HG02763 (cell line): ENCODE results near the gene OST4.
"Not testable (repeated sequence)": the region's sequence is repeated elsewhere in the genome, so short reads cannot be mapped to it uniquely, and the experiment has no call there.

Experiments
- ATAC-seq: cut with Tn5 transposase; IDR thresholded peaks from one replicate; pipeline ENCODE4 v1.9.1; 2021; ENCODE audit warnings: mild to moderate bottlenecking, moderate library complexity; ENCODE audit not compliant: unreplicated experiment

OST4 gene

GRCh38 chr2:27080140-27080469 is 8.7 kb upstream of the OST4 start:
- ATAC-seq = no peak

- ATAC-seq = no peak
Observed at GRCh38 chr2:27079233-27080139, 8.0 kb upstream of the OST4 start.

- no peak for ATAC-seq
Observed at GRCh38 chr2:27078267-27079194, 7.1 kb upstream of the OST4 start, which contains the start of gene EMILIN1. Gene EMILIN1 (plus strand): TSS chr2:27078615. CDS start chr2:27079066, 451 bp downstream.

DNA sequence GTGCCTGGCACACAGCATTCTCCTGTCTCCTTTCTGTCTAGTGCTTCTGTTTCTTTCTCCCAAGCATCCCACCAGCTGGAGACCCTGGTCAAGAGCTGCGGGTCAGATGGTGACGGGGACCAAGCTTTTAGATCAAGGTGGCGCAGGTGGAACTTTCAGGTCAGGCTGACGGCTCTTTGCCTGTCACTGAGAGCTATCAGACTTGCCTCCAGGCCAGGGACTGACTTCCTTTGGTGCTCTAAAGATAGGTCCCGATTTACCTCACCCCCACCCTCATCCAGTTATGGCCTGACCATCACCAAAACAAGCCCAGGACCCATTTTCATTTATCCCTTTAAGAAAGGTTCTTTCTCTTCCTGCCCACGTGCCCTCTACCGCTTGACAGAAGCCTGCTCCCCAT is 5.8 kb upstream of the OST4 start:
- ATAC-seq = no peak

- ATAC-seq = no peak
Observed at GRCh38 chr2:27076323-27076722, 4.9 kb upstream of the OST4 start.

- ATAC-seq = not testable (repeated sequence)
Observed at GRCh38 chr2:27075566-27075871, 4.1 kb upstream of the OST4 start.

DNA sequence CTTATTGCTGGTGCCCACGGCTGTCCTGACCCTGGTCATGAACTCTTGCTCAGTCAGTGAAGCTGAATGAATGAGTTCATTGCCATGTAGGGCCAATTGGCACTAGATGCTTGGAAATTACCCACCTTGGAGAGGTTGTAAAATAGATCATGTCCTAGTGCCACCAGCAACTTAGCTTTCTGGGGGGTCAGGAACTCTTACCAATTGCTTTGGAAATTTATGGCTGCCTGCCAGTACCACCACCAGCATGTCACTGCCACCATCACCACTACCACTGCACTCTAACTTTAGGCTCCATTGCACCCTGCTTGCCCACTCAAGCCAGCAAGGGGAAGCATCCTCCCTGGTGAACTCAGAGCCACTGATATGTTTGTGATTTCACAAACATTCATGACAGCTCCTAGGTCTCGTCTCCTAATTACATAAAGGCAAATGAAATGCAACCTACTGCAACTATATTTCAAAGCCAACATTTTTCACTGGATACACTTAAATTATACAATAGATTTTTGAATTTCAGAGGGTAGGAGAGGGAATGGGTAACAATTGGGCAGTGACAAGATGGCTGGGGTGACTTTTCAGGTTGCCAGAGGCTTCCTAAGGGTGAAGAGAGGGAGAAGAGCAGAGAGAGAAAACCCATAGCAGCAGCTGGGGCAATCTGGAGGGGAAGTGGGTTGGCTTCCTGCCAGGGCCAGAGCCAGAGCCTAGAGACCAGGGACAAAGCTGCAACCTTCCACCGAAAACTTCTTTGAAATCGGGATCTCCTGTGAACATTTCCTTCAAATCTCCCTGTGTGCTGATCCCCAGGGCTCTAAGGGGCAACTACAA is 3.5 kb upstream of the OST4 start:
- ATAC-seq = no peak

GRCh38 chr2:27073782-27074181 is 2.3 kb upstream of the OST4 start:
- no peak for ATAC-seq

DNA sequence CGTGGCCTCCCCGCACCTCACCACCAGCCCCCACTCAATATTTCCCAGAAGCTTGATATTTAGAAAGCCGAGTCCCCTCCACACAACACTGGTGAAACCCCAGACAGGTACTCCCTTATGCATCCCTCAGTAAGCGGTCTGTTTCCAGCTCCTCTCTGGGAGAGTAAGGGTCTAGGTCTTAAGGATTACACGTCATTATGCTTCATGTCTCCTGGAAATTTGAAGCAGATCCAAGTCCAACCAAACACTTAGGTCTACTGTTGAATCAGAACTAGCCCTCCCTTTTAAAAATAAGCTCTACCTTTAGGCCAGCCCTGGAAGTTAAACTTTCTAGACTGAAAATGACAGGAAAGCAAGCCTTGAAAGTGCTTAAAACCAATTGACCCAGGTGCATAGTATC is 1.5 kb upstream of the OST4 start:
- no peak for ATAC-seq

DNA sequence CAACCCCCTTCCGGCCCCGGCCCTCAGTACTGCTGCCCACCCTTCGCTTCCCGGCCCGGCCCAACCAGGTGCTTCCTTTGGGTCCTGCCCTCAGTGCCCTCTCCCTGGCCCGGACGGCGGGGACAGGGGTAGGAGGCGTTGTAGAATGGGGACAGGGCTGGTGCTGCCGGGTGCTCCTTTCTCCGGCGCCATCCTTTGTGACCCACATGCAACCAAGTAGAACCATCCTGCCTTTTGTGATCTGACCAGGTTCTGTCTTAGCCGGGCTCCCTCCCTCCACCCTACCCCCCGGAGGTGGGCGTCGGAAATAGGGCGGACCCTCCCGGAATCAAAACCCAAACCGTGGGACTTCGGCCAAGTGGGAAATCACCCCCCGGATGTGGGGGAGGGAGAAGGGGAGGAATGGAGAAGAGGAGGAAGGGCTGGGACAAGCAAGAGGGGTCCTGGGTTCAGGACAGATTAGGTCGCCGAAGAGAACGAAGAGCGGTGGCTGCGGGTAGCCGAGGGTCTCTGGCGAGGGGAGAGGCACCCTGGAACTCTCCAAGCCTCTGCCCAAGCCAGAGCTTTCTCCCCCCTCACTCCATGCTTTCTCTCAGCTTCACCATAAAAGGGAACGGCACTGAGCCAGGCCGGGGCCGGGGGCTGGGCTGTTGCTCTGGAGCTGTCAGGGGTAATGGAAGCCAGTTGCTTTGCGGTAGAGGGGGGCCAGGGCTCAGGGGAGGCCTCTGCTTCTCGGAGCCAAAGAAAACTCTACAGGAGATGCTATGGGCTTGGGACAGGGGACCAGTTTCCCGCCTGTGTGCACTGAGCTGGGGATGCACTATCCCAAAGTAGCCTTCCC is 756 bp upstream of the OST4 start:
- peak; percentile 27 for ATAC-seq

DNA sequence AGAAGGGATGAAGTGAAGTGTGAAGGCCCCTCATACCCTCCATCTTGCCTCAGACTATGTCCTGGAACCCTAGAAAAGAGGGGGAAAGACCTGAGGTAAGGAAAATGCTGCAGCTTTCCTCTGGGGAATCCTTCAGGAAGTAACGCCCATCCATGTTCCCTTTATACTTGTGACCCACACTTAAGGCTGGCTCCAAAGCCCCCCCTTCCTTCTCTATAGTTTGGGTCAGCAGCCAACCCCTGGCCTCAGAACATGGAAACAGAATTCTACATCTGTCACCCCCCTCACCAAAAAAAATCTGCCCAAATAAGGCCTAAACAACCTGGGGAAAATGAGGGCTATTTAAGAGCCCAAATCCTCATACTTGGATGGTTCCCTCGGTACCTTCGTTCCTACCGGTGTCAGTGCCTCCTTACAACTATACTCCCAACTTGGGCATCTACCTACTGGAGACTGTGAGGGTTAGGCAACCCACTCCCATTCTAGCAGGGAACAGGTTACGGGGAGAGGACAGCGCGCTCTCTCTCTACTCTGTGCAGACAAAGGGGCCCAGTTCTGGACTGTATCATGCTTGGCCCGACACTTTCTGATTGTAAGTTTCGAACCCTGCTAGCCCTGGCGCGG is 689 bp downstream of the OST4 start:
- no peak for ATAC-seq

GRCh38 chr2:27069961-27070618 is 1.4 kb downstream of the OST4 start:
- no peak for ATAC-seq

DNA sequence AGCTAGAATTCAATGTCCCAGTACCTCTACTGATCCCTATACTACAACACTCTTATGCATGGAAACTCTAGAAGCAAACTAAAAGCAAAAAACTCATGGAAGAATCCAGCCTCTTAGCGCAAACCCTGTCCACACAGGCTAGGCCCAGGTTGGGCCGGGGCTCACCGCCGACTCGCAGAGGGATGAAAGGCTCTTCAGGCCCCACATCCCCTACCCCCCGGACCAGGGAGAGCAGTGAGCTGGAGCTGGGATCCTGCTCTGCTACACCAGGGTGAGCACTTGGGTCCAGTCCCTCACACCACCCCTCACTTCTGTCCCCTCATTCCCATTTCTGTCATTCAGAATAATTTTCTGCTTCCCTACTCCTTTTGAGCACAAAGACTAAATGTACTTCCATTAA is 2.0 kb downstream of the OST4 start:
- no peak for ATAC-seq

GRCh38 chr2:27067385-27067784 is 4.1 kb downstream of the OST4 start:
- ATAC-seq = no peak

- ATAC-seq = no peak
Observed at GRCh38 chr2:27065128-27065527, 6.3 kb downstream of the OST4 start.

- no peak for ATAC-seq
Observed at GRCh38 chr2:27060323-27060722, 11.1 kb downstream of the OST4 start.

DNA sequence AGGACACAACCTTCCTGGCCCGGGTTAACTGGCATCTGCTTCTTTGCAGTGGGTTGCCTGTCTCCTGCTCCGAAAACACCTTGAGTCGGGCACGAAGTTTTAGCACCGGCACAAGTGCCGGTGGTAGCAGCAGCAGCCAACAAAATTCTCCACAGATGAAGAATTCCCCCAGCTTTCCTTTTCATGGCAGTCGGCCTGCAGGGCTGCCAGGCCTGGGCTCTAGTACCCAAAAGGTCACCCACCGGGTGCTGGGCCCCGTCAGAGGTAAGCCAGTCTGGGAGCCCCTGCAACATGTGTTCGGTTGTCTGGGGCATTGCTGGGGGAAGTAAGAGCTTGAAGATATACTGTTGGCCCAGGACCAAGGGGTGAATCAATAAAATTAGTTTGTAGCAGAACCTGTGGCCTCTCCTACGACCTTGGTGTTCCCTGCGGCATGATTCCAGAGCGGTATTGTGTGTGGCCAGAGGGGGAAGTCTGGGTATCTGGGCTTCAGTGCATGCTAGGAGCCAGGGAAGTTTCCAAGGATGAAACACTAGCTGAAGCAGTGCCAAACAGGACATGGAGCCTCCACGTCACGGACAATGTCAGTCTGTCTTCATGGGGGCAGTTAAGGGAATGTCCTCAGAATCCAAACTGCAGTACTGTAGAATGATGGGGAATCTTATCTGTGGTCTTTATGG is 12.2 kb downstream of the OST4 start:
- no peak for ATAC-seq

DNA sequence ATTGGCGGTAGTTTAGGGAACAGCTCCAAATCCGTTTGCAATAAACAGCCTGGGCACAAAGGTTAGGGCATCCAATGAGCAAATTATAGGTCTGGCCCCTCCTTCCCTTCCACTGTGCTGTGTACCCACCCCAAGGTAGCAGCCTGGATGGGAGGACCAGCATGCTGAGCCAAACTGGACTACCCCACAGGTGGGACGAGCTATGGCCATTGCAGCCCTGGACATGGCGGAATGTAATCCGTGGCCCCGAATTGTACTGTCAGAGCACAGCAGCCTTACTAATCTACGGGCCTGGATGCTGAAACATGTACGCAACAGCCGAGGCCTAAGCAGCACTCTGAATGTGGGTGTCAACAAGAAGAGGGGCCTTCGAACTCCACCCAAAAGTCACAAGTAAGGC is 13.2 kb downstream of the OST4 start:
- ATAC-seq = no peak

GRCh38 chr2:27057184-27057583 is 14.3 kb downstream of the OST4 start:
- ATAC-seq = no peak
